HG03469 (cell line): ENCODE data around the gene PLXNA4.

Source experiments
- ATAC-seq: cut with Tn5 transposase; IDR thresholded peaks from one replicate; pipeline ENCODE4 v1.9.1; 2021; ENCODE audit warnings: mild to moderate bottlenecking, moderate library complexity, moderate number of reproducible peaks; ENCODE audit not compliant: unreplicated experiment

Gene PLXNA4

GRCh38 chr7:132564849-132565248 is 11.4 kb downstream of the PLXNA4 start:
- ATAC-seq, result no peak

- ATAC-seq, result no peak
Measured at GRCh38 chr7:132564090-132564489, 12.2 kb downstream of the PLXNA4 start.

GRCh38 chr7:132562690-132563089 is 13.6 kb downstream of the PLXNA4 start:
- no peak for ATAC-seq

GRCh38 chr7:132561763-132562162 is 14.5 kb downstream of the PLXNA4 start:
- no peak for ATAC-seq

GRCh38 chr7:132560825-132561529 is 15.3 kb downstream of the PLXNA4 start:
- no peak for ATAC-seq

- no peak for ATAC-seq
Measured at GRCh38 chr7:132560105-132560504, 16.2 kb downstream of the PLXNA4 start.

- ATAC-seq, result no peak
Measured at GRCh38 chr7:132558815-132559214, 17.5 kb downstream of the PLXNA4 start.

- no peak for ATAC-seq
Measured at GRCh38 chr7:132557489-132558044, 18.7 kb downstream of the PLXNA4 start.

- ATAC-seq, result no peak
Measured at GRCh38 chr7:132554446-132554845, 21.8 kb downstream of the PLXNA4 start.

GRCh38 chr7:132553031-132553430 is 23.2 kb downstream of the PLXNA4 start:
- ATAC-seq, result no peak

- no peak for ATAC-seq
Measured at GRCh38 chr7:132551886-132552285, 24.4 kb downstream of the PLXNA4 start.

- no peak for ATAC-seq
Measured at GRCh38 chr7:132551439-132551838, 24.8 kb downstream of the PLXNA4 start.

- no peak for ATAC-seq
Measured at GRCh38 chr7:132548489-132549078, 27.7 kb downstream of the PLXNA4 start.

- ATAC-seq, result no peak
Measured at GRCh38 chr7:132547821-132548220, 28.4 kb downstream of the PLXNA4 start.

- ATAC-seq, result no peak
Measured at GRCh38 chr7:132546366-132547127, 29.7 kb downstream of the PLXNA4 start.

GRCh38 chr7:132545756-132546155 is 30.5 kb downstream of the PLXNA4 start:
- ATAC-seq, result no peak

GRCh38 chr7:132544999-132545398 is 31.3 kb downstream of the PLXNA4 start:
- ATAC-seq, result no peak

- ATAC-seq, result no peak
Measured at GRCh38 chr7:132544025-132544424, 32.2 kb downstream of the PLXNA4 start.

GRCh38 chr7:132542895-132543294 is 33.4 kb downstream of the PLXNA4 start:
- ATAC-seq, result no peak

GRCh38 chr7:132541656-132542055 is 34.6 kb downstream of the PLXNA4 start:
- no peak for ATAC-seq

GRCh38 chr7:132537456-132538145 is 38.7 kb downstream of the PLXNA4 start:
- no peak for ATAC-seq
